Neural cell (in vitro differentiated cells): ENCODE data around the gene CBX2. TPM values are rescaled to one million over a fixed set of nuclear protein-coding genes. Genes with fewer than 3 reads are reported as not detected.

Source experiments
- H2AFZ ChIP-seq: fragments of 200-600, 300-800 bp; sonication (generic), shearing (Covaris generic); 2 replicates; pipeline ENCODE4 v1.6.0; 2014; ENCODE audit warnings: low read depth, mild to moderate bottlenecking, antibody characterized with exemption, low read length, moderate library complexity
- H3F3A ChIP-seq: fragments of 200-600 bp; shearing (Covaris generic); 2 replicates; pipeline ENCODE4 v1.6.1; 2016; ENCODE audit warnings: mild to moderate bottlenecking, moderate library complexity, mixed read lengths, antibody characterized with exemption, low read length; ENCODE audit not compliant: insufficient read depth, poor library complexity, severe bottlenecking
- H3K27ac ChIP-seq: fragments of 200-600, 300-800 bp; sonication (generic), shearing (Covaris generic); 2 replicates; pipeline ENCODE4 v1.5.1; 2014; ENCODE audit warnings: mild to moderate bottlenecking, low read length, moderate library complexity
- H3K27me3 ChIP-seq: fragments of 300-800, 200-600 bp; sonication (generic), shearing (Covaris generic); 2 replicates; pipeline ENCODE4 v1.6.0; 2014; ENCODE audit warnings: mild to moderate bottlenecking, low read depth, low read length, moderate library complexity; ENCODE audit not compliant: insufficient read depth
- H3K36me3 ChIP-seq: fragments of 300-800, 200-600 bp; sonication (generic), shearing (Covaris generic); 2 replicates; pipeline ENCODE4 v1.5.1; 2014; ENCODE audit warnings: mild to moderate bottlenecking, antibody characterized with exemption, low read length, moderate library complexity; ENCODE audit not compliant: insufficient read depth
- H3K4me2 ChIP-seq: fragments of 300-800, 200-600 bp; sonication (generic), shearing (Covaris generic); 2 replicates; pipeline ENCODE4 v1.6.0; 2014; ENCODE audit warnings: mild to moderate bottlenecking, low read length
- H3K4me3 ChIP-seq: fragments of 300-800, 200-600 bp; sonication (generic), shearing (Covaris generic); 2 replicates; pipeline ENCODE4 v1.5.1; 2014; ENCODE audit warnings: mild to moderate bottlenecking, low read length, moderate library complexity
- H3K79me2 ChIP-seq: fragments of 200-600 bp; shearing (Covaris generic); replicated peaks from 2 replicates; pipeline ENCODE4 v1.6.0; 2014; ENCODE audit warnings: mild to moderate bottlenecking, low read length, moderate library complexity; ENCODE audit not compliant: insufficient read depth
- H3K9ac ChIP-seq: fragments of 300-800, 200-600 bp; sonication (generic), shearing (Covaris generic); 2 replicates; pipeline ENCODE4 v1.6.1; 2016; ENCODE audit warnings: mild to moderate bottlenecking, low read length, mixed read lengths
- H3K9me2 ChIP-seq: fragments of 200-600 bp; shearing (Covaris generic); 2 replicates; pipeline ENCODE4 v1.6.1; 2016; ENCODE audit warnings: mild to moderate bottlenecking, low read length, mixed read lengths; ENCODE audit not compliant: insufficient read depth
- H3K9me3 ChIP-seq: fragments of 200-600, 300-800 bp; sonication (generic), shearing (Covaris generic); 2 replicates; pipeline ENCODE4 v1.6.1; 2016; ENCODE audit warnings: mild to moderate bottlenecking, mixed run types, low read length, moderate library complexity, mixed read lengths
- H4K20me1 ChIP-seq: fragments of 200-600 bp; shearing (Covaris generic); 2 replicates; pipeline ENCODE4 v1.6.1; 2016; ENCODE audit warnings: mild to moderate bottlenecking, mixed run types; ENCODE audit not compliant: insufficient read depth
- EP300 ChIP-seq: fragments of 450-650 bp; conservative IDR thresholded peaks from 2 replicates; pipeline ENCODE4 v1.6.1; 2014; ENCODE audit warnings: antibody characterized with exemption, mild to moderate bottlenecking, moderate library complexity; ENCODE audit not compliant: poor library complexity, severe bottlenecking
- EZH2 ChIP-seq: fragments of 200-600, 300-800 bp; shearing (Covaris generic), sonication (generic); IDR thresholded peaks from 2 replicates; pipeline ENCODE4 v1.6.1; 2014; ENCODE audit warnings: antibody characterized with exemption, low read length, borderline replicate concordance, mild to moderate bottlenecking; ENCODE audit not compliant: insufficient read depth, poor library complexity, severe bottlenecking
- MXI1 ChIP-seq: fragments of 450-650 bp; conservative IDR thresholded peaks from 2 replicates; pipeline ENCODE4 v1.6.1; 2014; ENCODE audit warnings: antibody characterized with exemption, mild to moderate bottlenecking; ENCODE audit not compliant: poor library complexity, severe bottlenecking
- POLR2AphosphoS5 ChIP-seq: IDR thresholded peaks from 2 replicates; pipeline ENCODE4 v1.6.1; 2012
- RAD21 ChIP-seq: fragments of 450-650 bp; conservative IDR thresholded peaks from 2 replicates; pipeline ENCODE4 v1.6.1; 2014; ENCODE audit warnings: antibody characterized with exemption, mild to moderate bottlenecking, moderate library complexity
- SMC3 ChIP-seq: fragments of 450-650 bp; conservative IDR thresholded peaks from 2 replicates; pipeline ENCODE4 v1.6.1; 2014; ENCODE audit warnings: antibody characterized with exemption, mild to moderate bottlenecking, moderate library complexity; ENCODE audit not compliant: poor library complexity
- TAF1 ChIP-seq: IDR thresholded peaks from 2 replicates; pipeline ENCODE4 v1.6.1; 2012; ENCODE audit warnings: low read depth
- polyA plus RNA-seq: library from polyadenylated mRNA; depleted of rRNA; stranded (reverse); fragments of >200 nt; gene quantifications from 2 replicates; pipeline ENCODE4 v1.2.3, GENCODE V29; 2014
- TF ChIP-seq, protein P1 (sequence below): fragments of 450-650 bp; IDR thresholded peaks from 2 replicates; pipeline ENCODE4 v1.5.1; 2014; ENCODE audit warnings: antibody characterized with exemption, mild to moderate bottlenecking, moderate library complexity; ENCODE audit not compliant: poor library complexity, severe bottlenecking
- TF ChIP-seq, protein P2 (sequence below): IDR thresholded peaks from 2 replicates; pipeline ENCODE4 v1.6.1; 2012; ENCODE audit warnings: borderline replicate concordance

Gene CBX2
- polyA plus RNA-seq, 1 donor from 2014 or later = 16.9 TPM

DNA sequence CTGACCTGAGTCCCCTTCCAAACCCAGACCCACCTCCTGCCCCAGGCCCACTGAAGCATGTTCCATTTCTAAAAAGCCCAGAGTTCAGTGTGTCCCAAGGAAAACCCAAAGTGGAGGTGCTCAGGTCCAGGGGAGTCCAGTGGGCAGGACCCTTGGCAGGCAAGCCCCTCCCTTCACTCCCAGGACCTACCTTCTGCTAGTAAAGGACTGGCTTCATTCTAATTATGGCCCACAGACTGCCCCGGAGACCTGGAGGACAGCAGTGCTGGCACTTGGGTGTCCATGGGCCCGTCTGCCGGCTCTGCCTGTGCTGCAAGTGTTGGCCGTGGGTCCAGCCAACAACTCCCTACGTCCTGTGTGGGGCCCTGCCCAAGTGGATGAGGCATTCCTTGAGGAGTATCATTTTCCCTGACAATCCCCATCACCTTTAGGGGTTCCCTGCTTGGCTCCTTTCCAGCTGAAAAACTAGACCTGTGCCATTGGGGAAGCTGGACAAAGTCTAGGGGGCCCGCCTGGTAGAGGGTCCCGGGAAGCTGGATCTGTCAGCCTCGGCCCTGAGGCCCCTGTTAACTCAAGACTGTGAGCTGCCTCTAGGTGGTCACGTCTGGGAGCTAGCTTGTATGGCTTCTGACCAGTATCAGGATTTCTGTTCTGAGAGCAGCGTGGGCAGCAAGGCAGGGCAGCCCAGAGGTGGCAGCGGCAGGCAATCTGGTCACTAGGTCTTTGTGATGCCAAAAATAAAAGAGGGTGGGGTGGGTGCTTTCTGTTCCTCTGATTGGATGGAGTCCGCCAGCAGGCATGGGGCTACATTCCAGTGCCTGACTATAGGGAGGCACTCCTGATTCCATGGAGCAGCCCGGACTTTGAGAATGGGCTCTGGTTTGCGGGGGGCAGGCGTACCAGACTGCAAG, 8.2 kb downstream of the CBX2 start:
- Histone ChIP-seq H3F3A (peaks cover 9% of the 10 kb centered on the region), H3K9ac (no peak overlapping the region), H3K9me2 (no peaks in the 10 kb centered on the region), H3K27me3 (peaks cover 24% of the 10 kb centered on the region), H3K4me2 (no peak overlapping the region), H3K79me2 (no peaks in the 10 kb centered on the region), H2AFZ (no peak overlapping the region), H3K4me3 (no peak overlapping the region), H3K9me3 (no peaks in the 10 kb centered on the region), H3K27ac (no peak overlapping the region), H3K36me3 (no peaks in the 10 kb centered on the region), H4K20me1 (no peaks in the 10 kb centered on the region)
- TF ChIP-seq, protein P1, sequence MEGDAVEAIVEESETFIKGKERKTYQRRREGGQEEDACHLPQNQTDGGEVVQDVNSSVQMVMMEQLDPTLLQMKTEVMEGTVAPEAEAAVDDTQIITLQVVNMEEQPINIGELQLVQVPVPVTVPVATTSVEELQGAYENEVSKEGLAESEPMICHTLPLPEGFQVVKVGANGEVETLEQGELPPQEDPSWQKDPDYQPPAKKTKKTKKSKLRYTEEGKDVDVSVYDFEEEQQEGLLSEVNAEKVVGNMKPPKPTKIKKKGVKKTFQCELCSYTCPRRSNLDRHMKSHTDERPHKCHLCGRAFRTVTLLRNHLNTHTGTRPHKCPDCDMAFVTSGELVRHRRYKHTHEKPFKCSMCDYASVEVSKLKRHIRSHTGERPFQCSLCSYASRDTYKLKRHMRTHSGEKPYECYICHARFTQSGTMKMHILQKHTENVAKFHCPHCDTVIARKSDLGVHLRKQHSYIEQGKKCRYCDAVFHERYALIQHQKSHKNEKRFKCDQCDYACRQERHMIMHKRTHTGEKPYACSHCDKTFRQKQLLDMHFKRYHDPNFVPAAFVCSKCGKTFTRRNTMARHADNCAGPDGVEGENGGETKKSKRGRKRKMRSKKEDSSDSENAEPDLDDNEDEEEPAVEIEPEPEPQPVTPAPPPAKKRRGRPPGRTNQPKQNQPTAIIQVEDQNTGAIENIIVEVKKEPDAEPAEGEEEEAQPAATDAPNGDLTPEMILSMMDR = no peak
- no peak for TF ChIP-seq RAD21
- TF ChIP-seq, protein P2, sequence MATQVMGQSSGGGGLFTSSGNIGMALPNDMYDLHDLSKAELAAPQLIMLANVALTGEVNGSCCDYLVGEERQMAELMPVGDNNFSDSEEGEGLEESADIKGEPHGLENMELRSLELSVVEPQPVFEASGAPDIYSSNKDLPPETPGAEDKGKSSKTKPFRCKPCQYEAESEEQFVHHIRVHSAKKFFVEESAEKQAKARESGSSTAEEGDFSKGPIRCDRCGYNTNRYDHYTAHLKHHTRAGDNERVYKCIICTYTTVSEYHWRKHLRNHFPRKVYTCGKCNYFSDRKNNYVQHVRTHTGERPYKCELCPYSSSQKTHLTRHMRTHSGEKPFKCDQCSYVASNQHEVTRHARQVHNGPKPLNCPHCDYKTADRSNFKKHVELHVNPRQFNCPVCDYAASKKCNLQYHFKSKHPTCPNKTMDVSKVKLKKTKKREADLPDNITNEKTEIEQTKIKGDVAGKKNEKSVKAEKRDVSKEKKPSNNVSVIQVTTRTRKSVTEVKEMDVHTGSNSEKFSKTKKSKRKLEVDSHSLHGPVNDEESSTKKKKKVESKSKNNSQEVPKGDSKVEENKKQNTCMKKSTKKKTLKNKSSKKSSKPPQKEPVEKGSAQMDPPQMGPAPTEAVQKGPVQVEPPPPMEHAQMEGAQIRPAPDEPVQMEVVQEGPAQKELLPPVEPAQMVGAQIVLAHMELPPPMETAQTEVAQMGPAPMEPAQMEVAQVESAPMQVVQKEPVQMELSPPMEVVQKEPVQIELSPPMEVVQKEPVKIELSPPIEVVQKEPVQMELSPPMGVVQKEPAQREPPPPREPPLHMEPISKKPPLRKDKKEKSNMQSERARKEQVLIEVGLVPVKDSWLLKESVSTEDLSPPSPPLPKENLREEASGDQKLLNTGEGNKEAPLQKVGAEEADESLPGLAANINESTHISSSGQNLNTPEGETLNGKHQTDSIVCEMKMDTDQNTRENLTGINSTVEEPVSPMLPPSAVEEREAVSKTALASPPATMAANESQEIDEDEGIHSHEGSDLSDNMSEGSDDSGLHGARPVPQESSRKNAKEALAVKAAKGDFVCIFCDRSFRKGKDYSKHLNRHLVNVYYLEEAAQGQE = no peak
- no peak for TF ChIP-seq EZH2
- TF ChIP-seq EP300 = no peak
- no peak for TF ChIP-seq SMC3
- no peak for TF ChIP-seq POLR2AphosphoS5
- TF ChIP-seq MXI1 = no peak
- no peak for TF ChIP-seq TAF1

DNA sequence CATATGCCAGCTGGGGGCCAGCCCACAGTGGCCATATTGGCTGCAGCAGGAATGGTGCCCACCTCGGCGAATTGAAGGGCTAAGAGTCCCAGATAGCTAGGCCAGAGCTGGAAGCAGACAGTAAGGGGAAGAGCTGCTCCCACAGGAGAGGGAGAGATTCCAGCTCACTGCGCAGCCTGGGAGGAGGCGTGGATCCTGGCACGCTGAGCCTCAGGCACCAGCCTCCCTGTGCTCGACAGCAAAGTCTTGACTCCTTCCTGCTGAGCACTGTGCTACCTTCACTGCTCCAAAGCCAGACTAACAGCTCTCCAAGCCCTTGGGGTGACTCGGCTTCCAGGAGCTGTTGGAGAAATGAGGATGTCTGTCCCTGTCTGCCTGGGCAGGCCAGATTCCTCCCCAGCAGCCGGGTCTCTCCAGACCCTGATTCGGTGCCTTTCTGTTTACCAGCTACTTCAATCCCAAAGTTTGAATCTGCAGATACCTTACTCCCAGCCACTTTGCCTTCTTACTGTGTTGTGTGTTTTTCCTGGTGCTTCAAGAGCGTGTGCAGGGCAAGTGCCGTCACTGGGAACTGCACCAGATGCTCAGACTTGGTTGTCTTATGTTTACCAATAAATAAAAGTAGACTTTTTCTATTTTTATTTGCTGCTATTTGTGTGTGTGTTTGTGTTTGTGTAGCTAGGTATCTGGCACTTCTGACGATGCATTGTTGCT, 9.1 kb downstream of the CBX2 start:
- no peak overlapping the region for H3K4me3 ChIP-seq
- H3K9ac ChIP-seq = no peak overlapping the region
- peaks cover 9% of the 10 kb centered on the region for H3F3A ChIP-seq
- no peaks in the 10 kb centered on the region for H3K9me2 ChIP-seq
- no peaks in the 10 kb centered on the region for H3K36me3 ChIP-seq
- H2AFZ ChIP-seq = no peak overlapping the region
- no peak overlapping the region for H3K4me2 ChIP-seq
- H3K27ac ChIP-seq = no peak overlapping the region
- H3K79me2 ChIP-seq = no peaks in the 10 kb centered on the region
- H3K27me3 ChIP-seq = peaks cover 34% of the 10 kb centered on the region
- H4K20me1 ChIP-seq = peaks cover 3% of the 10 kb centered on the region
- TF ChIP-seq SMC3 (no peak), MXI1 (no peak), EP300 (no peak), TAF1 (no peak), POLR2AphosphoS5 (no peak), RAD21 (no peak), EZH2 (no peak)
- TF ChIP-seq, protein P2 = no peak
- TF ChIP-seq, protein P1 = no peak
- no peaks in the 10 kb centered on the region for H3K9me3 ChIP-seq
